Transverse colon (tissue), 4 donors: ENCODE measurements around the gene TRABD2B. TPM values are rescaled to one million over a fixed set of nuclear protein-coding genes. Genes with fewer than 3 reads are reported as not detected.

ENCODE experiments used
- DNase-seq: peaks from one replicate; pipeline ENCODE4 v3.0.0-alpha.2; 2019
- H3K27ac ChIP-seq, 4 donors: fragments of 200-600 bp; sonication (generic); 2 replicates each; pipeline ENCODE4 v1.5.1; 2016 to 2018; ENCODE audit warnings: inconsistent platforms in 4 of 4
- H3K27me3 ChIP-seq: fragments of 200-600 bp; sonication (generic); 2 replicates; pipeline ENCODE4 v1.5.1; 2017; ENCODE audit warnings: inconsistent platforms
- H3K36me3 ChIP-seq, 4 donors: fragments of 200-600 bp; sonication (generic); 2 replicates each; pipeline ENCODE4 v1.5.1; 2017 to 2019; ENCODE audit warnings: inconsistent platforms in 4 of 4
- H3K4me1 ChIP-seq, 4 donors: fragments of 200-600 bp; sonication (generic); 2 replicates each; pipeline ENCODE4 v1.5.1; 2017 to 2020; ENCODE audit warnings: inconsistent platforms in 4 of 4
- H3K4me3 ChIP-seq, 4 donors: fragments of 200-600 bp; sonication (generic); 1 replicate in 1 of 4; 2 replicates in 3 of 4; pipeline versions ENCODE4 v1.5.1 to v1.6.1; 2017 to 2019; ENCODE audit warnings: inconsistent platforms in 4 of 4
- H3K9me3 ChIP-seq, 2 donors: fragments of 200-600 bp; sonication (generic); 2 replicates each; pipeline ENCODE4 v1.5.1; 2017 to 2019; ENCODE audit warnings: inconsistent platforms in 2 of 2
- CTCF ChIP-seq, 5 experiments: fragments of 200-600 bp in 3 of 5; fragments of 450-650 bp in 2 of 5; sonication (generic) in 3 of 5; IDR thresholded peaks; 1 replicate in 2 of 5; 2 replicates in 3 of 5; pipeline ENCODE4 v1.5.1; 2016 to 2017; ENCODE audit warnings: antibody characterized with exemption in 5 of 5, inconsistent platforms in 3 of 5, mild to moderate bottlenecking in 2 of 5, moderate library complexity in 1 of 5
- EP300 ChIP-seq: sonication (generic); formaldehyde crosslinking; IDR thresholded peaks from one replicate; pipeline ENCODE4 v1.6.1; 2017; ENCODE audit warnings: antibody characterized with exemption, low read depth
- POLR2A ChIP-seq: fragments of 450-650 bp; IDR thresholded peaks from one replicate; pipeline ENCODE4 v1.6.1; 2016; ENCODE audit warnings: antibody characterized with exemption, mild to moderate bottlenecking, moderate library complexity
- POLR2AphosphoS5 ChIP-seq, 3 donors: sonication (generic); formaldehyde crosslinking; IDR thresholded peaks; one replicate each; pipeline ENCODE4 v1.6.1; 2016; ENCODE audit warnings: antibody characterized with exemption in 3 of 3
- WGBS, 2 donors: methylation state at CpG; one replicate each; pipeline ENCODE4 v1.1.5; 2018; ENCODE audit warnings: low coverage in 1 of 2; 5-methylcytosine and 5-hydroxymethylcytosine counted together
- in situ Hi-C, 4 donors: fragments of 200-750 bp; cut with MboI; loops; one replicate each; pipeline versions ENCODE4 v1.15.0 to v1.15.1; 2017; ENCODE audit warnings: low sequenced_read_pairs in 3 of 4, low pct_ligation_motif_present in 1 of 4, low pct_unique_long_range_greater_than_20kb in 1 of 4
- intact Hi-C: fragments of 100-400 bp; cut with DNase I; formaldehyde crosslinking; loops from one replicate; pipeline ENCODE4 v1.15.1; 2023; ENCODE audit warnings: low total_unique reads
- total RNA-seq, 4 donors: library from RNA; depleted of rRNA; stranded (reverse); fragments of >200 nt; gene quantifications; one replicate each; pipeline ENCODE4 v1.1.0, GENCODE V29; 2016

Gene TRABD2B
- total RNA-seq, 4 donors from 2014 or later = 0.27 to 0.48 (median 0.37) TPM; not detected in 1

- in situ Hi-C loops (no loop called here), intact Hi-C loops (no loop called here)
- H3K36me3 ChIP-seq = no peaks in the 10 kb centered on the region
- DNase-seq = peak; percentile 1
- no peak overlapping the region for H3K4me3 ChIP-seq
- no peak for TF ChIP-seq EP300
- TF ChIP-seq POLR2AphosphoS5 (IDR thresholded peaks at IDR 0.05) = no peak
- TF ChIP-seq CTCF (IDR thresholded peaks at IDR 0.05) = no peak
- TF ChIP-seq POLR2A = no peak
- 65 to 78% methylated on average over 2 to 4 of the region's 4 CpGs for WGBS, 2 donors
- H3K9me3 ChIP-seq = no peaks in the 10 kb centered on the region
- no peak overlapping the region for H3K27ac ChIP-seq
- H3K27me3 ChIP-seq = no peaks in the 10 kb centered on the region
- H3K4me1 ChIP-seq = peaks cover 4 to 38% (median 31%) of the 10 kb centered on the region in 4 donors
These were observed 156.6 kb downstream of the TRABD2B start for GRCh38 chr1:47840393-47841190.

DNA sequence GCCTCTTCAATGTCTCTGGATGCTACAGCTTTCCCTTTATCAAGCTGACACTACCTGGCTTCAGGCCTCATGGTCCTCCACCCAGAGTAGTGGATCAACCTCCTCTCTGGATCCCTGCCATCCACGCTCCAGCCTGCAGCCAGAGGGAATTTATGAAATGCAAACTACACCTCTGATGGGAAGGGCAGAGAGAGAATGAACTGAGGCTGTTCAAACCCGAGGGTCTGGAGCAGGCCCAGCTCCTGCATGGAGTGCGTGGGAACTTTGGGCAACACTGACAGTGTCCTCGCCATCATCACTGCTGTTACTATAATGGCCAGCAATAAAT is 157.8 kb downstream of the TRABD2B start:
- H3K27ac ChIP-seq = peak overlapping the region in 3 of 4 donors; percentile 32 to 79 (median 78)
- H3K27me3 ChIP-seq = no peaks in the 10 kb centered on the region
- DNase-seq = peak; percentile 19
- H3K36me3 ChIP-seq = no peaks in the 10 kb centered on the region
- no peaks in the 10 kb centered on the region for H3K9me3 ChIP-seq
- TF ChIP-seq POLR2AphosphoS5 (IDR thresholded peaks at IDR 0.05) = no peak
- no peak for TF ChIP-seq POLR2A
- TF ChIP-seq CTCF (IDR thresholded peaks at IDR 0.05) = no peak
- TF ChIP-seq EP300 = no peak
- peaks cover 4 to 36% (median 31%) of the 10 kb centered on the region in 4 donors for H3K4me1 ChIP-seq
- intact Hi-C loops = no loop called here
- 58% methylated on average over 4 of the region's 4 CpGs; no CpG with 5 or more reads in 1 of the 2 donors for WGBS, 2 donors
- H3K4me3 ChIP-seq = no peak overlapping the region
- in situ Hi-C loops = no loop called here

DNA sequence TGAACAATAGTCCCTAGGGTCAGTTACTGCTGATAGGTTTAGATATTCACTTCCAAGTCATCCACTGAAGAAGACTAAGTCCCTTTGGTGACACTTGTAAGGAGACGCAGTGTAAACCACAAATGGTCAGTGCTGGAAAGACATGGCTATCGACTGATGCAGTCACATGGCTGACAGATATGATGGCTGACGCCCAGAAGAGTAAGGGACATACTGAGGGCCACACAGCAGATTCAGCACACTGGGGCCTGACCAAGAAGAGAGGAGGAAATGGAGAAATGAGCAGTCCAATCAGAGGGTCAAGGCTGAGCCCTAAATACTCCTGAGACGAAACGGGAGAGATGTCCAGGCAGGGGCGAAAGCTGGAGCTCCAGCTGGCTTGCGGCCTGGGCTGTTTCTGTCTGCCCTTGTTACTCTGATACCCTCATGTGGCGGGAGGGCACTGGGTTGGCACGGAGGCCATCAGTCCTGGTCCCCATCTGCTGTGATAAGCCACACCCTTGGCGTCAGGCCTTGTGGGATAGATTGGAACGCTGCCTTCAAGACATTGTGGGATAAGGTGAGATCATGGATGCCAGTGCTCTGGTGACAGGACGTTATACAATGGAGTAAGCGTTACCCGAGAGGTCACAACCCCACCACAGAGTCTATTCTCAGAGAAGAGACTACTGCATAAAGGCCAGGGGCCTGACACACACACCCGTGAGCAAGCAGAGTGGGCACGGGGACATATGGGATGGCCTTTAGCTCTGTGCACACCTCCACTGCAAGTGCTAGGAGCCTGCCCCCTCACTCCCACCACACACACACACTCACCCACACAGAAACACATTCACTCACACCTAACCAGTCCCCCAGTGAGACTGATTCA is 158.4 kb downstream of the TRABD2B start:
- no peaks in the 10 kb centered on the region for H3K9me3 ChIP-seq
- in situ Hi-C loops (no loop called here), intact Hi-C loops (no loop called here)
- H3K4me3 ChIP-seq = no peak overlapping the region
- H3K36me3 ChIP-seq = no peaks in the 10 kb centered on the region
- H3K27me3 ChIP-seq = no peaks in the 10 kb centered on the region
- H3K27ac ChIP-seq = peak overlapping the region; percentile 66 to 79 (median 78)
- DNase-seq = peak; percentile 34
- H3K4me1 ChIP-seq = peaks cover 4 to 31% (median 26%) of the 10 kb centered on the region in 4 donors
- 78 to 80% methylated on average over 7 to 16 of the region's 16 CpGs for WGBS, 2 donors
- TF ChIP-seq POLR2A (no peak), POLR2AphosphoS5 (IDR thresholded peaks at IDR 0.05) (no peak), CTCF (IDR thresholded peaks at IDR 0.05) (no peak), EP300 (no peak)

DNA sequence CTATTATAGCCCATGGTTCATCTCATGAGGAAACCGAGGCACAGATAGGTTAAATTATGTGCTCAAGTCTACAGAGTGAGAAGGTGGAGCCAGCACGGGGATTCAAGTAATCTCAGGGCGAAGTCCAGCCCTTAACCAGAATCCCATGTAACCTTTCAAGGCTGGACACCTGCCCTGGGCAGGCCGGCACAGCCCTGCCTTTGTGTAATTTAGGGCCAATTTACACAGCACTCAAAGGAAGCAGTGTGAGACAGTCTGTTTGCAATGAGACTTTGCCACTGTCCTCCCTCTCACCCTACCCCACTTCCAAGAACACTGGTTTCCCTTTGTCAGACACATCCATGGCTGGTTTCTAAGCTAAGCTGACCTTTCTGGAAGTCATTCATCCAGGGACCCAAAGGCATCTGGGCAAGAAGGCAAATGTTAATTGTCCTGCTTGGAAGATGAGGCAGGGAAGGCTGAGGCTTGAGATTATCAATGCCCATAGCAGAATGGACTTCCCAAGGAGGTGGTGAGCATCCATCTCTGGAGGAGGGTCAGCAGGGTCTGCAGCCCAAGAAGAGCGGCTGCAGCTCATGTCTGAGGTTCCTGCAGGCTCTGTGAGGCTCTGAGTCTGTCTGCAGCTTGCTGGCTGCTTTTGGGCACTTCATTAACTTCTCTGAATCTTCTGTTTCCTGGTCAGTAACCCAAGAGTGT is 159.2 kb downstream of the TRABD2B start:
- H3K27ac ChIP-seq = peak overlapping the region; percentile 66 to 79 (median 78)
- intact Hi-C loops = no loop called here
- H3K4me1 ChIP-seq = peaks cover 4 to 30% (median 23%) of the 10 kb centered on the region in 4 donors

More for the DNA sequence above, 159.2 kb downstream of the TRABD2B start:
- Histone ChIP-seq H3K4me3 (no peak overlapping the region), H3K27me3 (no peaks in the 10 kb centered on the region), H3K36me3 (no peaks in the 10 kb centered on the region), H3K9me3 (no peaks in the 10 kb centered on the region)
- in situ Hi-C loops = no loop called here
- TF ChIP-seq POLR2A (no peak), CTCF (IDR thresholded peaks at IDR 0.05) (no peak), POLR2AphosphoS5 (IDR thresholded peaks at IDR 0.05) (peak in 2 of 3 donors; percentile 26 to 42), EP300 (no peak)
- DNase-seq = peak; percentile 66
- 40 to 44% methylated on average over 1 to 5 of the region's 5 CpGs for WGBS, 2 donors
